HepG2 (cell line): ENCODE results near the gene MLN. TPM values are rescaled to one million over a fixed set of nuclear protein-coding genes. Genes with fewer than 3 reads are reported as not detected.

Source experiments
- ATAC-seq: fragments of 200-7000 bp; cut with Tn5 transposase; 3 replicates; pipeline ENCODE4 v1.9.1; 2020; ENCODE audit warnings: mild to moderate bottlenecking, moderate library complexity
- BruUV-seq: library from RNA; stranded (reverse); fragments of 400-500 nt; replicated peaks from 2 replicates; lab custom pipeline; 2021; lab: Mats Ljungman, UMichigan
- CTCF ChIA-PET: fragments of 300-600 bp; formaldehyde crosslinking; extraction: SDS; loops from one replicate; lab custom pipeline; 2021; ENCODE audit warnings: low total read pairs, inconsistent platforms, low intra/inter-chr PET ratio; lab: Yijun Ruan, JAX
- POLR2A ChIA-PET: fragments of 350-600 bp; sonication (Branson Sonifier 250); formaldehyde crosslinking; loops from one replicate; lab custom pipeline; 2020; ENCODE audit warnings: antibody characterized with exemption, inconsistent platforms; lab: Yijun Ruan, JAX
- DNase-seq: peaks from one replicate; pipeline ENCODE4 v3.0.0-alpha.2; 2015; ENCODE audit warnings: low spot score
- FAIRE-seq: peaks from 3 replicates; lab custom pipeline; 2011; peaks lifted over from hg19 to GRCh38; lab: Jason Lieb, UNC
- H2AFZ ChIP-seq: one replicate; pipeline ENCODE4 v1.6.1; 2011; ENCODE audit warnings: low read length, inconsistent platforms
- H3K27ac ChIP-seq: fragments of 300-600 bp; 3 replicates; pipeline ENCODE4 v1.8.0; 2011; ENCODE audit warnings: mixed run types, mild to moderate bottlenecking, mixed read lengths, low read length, inconsistent platforms; ENCODE audit not compliant: insufficient read depth; ENCODE audit errors: extremely low read length
- H3K27me3 ChIP-seq, 2 experiments: fragments of 200-600 bp in 1 of 2; 2 replicates in 1 of 2; 3 replicates in 1 of 2; pipeline versions ENCODE4 v1.6.0 to v1.8.0; 2011; ENCODE audit warnings: low read length in 2 of 2, mild to moderate bottlenecking in 2 of 2, moderate library complexity in 2 of 2, inconsistent platforms in 1 of 2; ENCODE audit not compliant: insufficient read depth in 2 of 2, control insufficient read depth in 1 of 2
- H3K36me3 ChIP-seq, 2 experiments: fragments of 200-600 bp in 1 of 2; replicated peaks in 1 of 2; 2 replicates in 1 of 2; 3 replicates in 1 of 2; pipeline versions ENCODE4 v1.5.1 to v1.8.0; 2011; ENCODE audit warnings: low read length in 2 of 2, inconsistent platforms in 1 of 2; ENCODE audit not compliant: insufficient read depth in 2 of 2, control insufficient read depth in 1 of 2
- H3K4me1 ChIP-seq: 2 replicates; pipeline ENCODE4 v1.5.1; 2012; ENCODE audit warnings: low read length, inconsistent platforms; ENCODE audit not compliant: insufficient read depth
- H3K4me2 ChIP-seq: 2 replicates; pipeline ENCODE4 v1.6.0; 2011; ENCODE audit warnings: low read depth, low read length, inconsistent platforms
- H3K4me3 ChIP-seq, 3 experiments: fragments of 200-600 bp in 1 of 3; sonication (generic), shearing (Covaris generic) in 1 of 3; replicated peaks in 1 of 3; 2 replicates each; pipeline ENCODE4 v1.5.1; 2011 to 2016; ENCODE audit warnings: low read length in 3 of 3, inconsistent platforms in 2 of 3, low read depth in 2 of 3, mild to moderate bottlenecking in 2 of 3, control low read depth in 1 of 3, mixed read lengths in 1 of 3; ENCODE audit not compliant: insufficient read depth in 1 of 3
- H3K79me2 ChIP-seq: one replicate; pipeline ENCODE4 v1.6.1; 2011; ENCODE audit warnings: low read length, inconsistent platforms; ENCODE audit not compliant: insufficient read depth
- H3K9ac ChIP-seq: 2 replicates; pipeline ENCODE4 v1.6.0; 2011; ENCODE audit warnings: mild to moderate bottlenecking, low read depth, low read length, inconsistent platforms; ENCODE audit not compliant: insufficient read depth
- H3K9me3 ChIP-seq: 2 replicates; pipeline ENCODE4 v1.5.1; 2012; ENCODE audit warnings: mild to moderate bottlenecking, low read length
- H4K20me1 ChIP-seq: 2 replicates; pipeline ENCODE4 v1.6.0; 2011; ENCODE audit warnings: inconsistent platforms, mild to moderate bottlenecking, low read length, moderate library complexity; ENCODE audit not compliant: insufficient read depth
- KDM5B ChIP-seq: sonication (generic); formaldehyde crosslinking; IDR thresholded peaks from 2 replicates; pipeline ENCODE4 v1.4.0; 2020; ENCODE audit warnings: missing genetic modification reagents, mild to moderate bottlenecking, borderline replicate concordance
- MED8 ChIP-seq: sonication (generic); formaldehyde crosslinking; IDR thresholded peaks from 2 replicates; pipeline ENCODE4 v1.8.1; 2023; ENCODE audit warnings: mild to moderate bottlenecking, missing genetic modification reagents; ENCODE audit not compliant: insufficient replicate concordance
- NFYB ChIP-seq: sonication (generic); formaldehyde crosslinking; IDR thresholded peaks from 2 replicates; pipeline ENCODE4 v1.4.0; 2020; ENCODE audit warnings: missing genetic modification reagents
- NFYC ChIP-seq: IDR thresholded peaks from 2 replicates; pipeline ENCODE4 v1.6.1; 2016; ENCODE audit warnings: missing genetic modification reagents, missing compliant biosample characterization
- PHF8 ChIP-seq: sonication (generic); formaldehyde crosslinking; IDR thresholded peaks from 2 replicates; pipeline ENCODE4 v1.5.0; 2020; ENCODE audit warnings: missing genetic modification reagents
- USF2 ChIP-seq, 2 experiments: sonication (generic) in 1 of 2; formaldehyde crosslinking in 1 of 2; IDR thresholded peaks; 2 replicates each; pipeline versions ENCODE4 v1.5.1 to v1.6.1; 2011 to 2020; ENCODE audit warnings: borderline replicate concordance in 1 of 2, low read depth in 1 of 2, low read length in 1 of 2, mild to moderate bottlenecking in 1 of 2, missing genetic modification reagents in 1 of 2, moderate library complexity in 1 of 2
- ZBTB26 ChIP-seq: IDR thresholded peaks from 2 replicates; pipeline ENCODE4 v1.6.1; 2016; ENCODE audit warnings: missing compliant biosample characterization, missing genetic modification reagents, borderline replicate concordance
- ZBTB38 ChIP-seq: sonication (generic); formaldehyde crosslinking; IDR thresholded peaks from 2 replicates; pipeline ENCODE4 v1.5.1; 2020; ENCODE audit warnings: mild to moderate bottlenecking, missing genetic modification reagents
- ZNF558 ChIP-seq: sonication (generic); formaldehyde crosslinking; IDR thresholded peaks from 2 replicates; pipeline ENCODE4 v1.9.0; 2022; ENCODE audit warnings: mild to moderate bottlenecking, missing genetic modification reagents, borderline replicate concordance
- WGBS: methylation state at CpG from one replicate; pipeline ENCODE4 v1.1.6; 2017; ENCODE audit warnings: low lambda C conversion rate; 5-methylcytosine and 5-hydroxymethylcytosine counted together
- in situ Hi-C: cut with HindIII; loops from 2 replicates; pipeline ENCODE4 v1.10.0; 2017; ENCODE audit warnings: low pct_unique_long_range_greater_than_20kb; ENCODE audit not compliant: extremely low pct_ligation_motif_present
- intact Hi-C: fragments of 100-400 bp; cut with micrococcal nuclease; formaldehyde crosslinking; loops from one replicate; pipeline ENCODE4 v1.10.0; 2022; ENCODE audit not compliant: unreplicated experiment
- polyA plus RNA-seq, 8 experiments: library from polyadenylated mRNA; depleted of rRNA in 3 of 8; stranded (reverse) in 7 of 8; unstranded in 1 of 8; fragments of >200 nt; fragmentation: Illumina TruSeq in 4 of 8; extraction: Trizol in 4 of 8; gene quantifications; 2 replicates each; pipeline versions ENCODE4 v1.2.1 to v1.2.3, GENCODE V29; 2011 to 2016; ENCODE audit warnings: low read depth in 4 of 8, missing spikeins in 1 of 8, mixed read lengths in 1 of 8; ENCODE audit not compliant: insufficient read depth in 1 of 8
- total RNA-seq, 5 experiments: library from RNA; depleted of rRNA; stranded (reverse); fragments of >200 nt; fragmentation: Illumina TruSeq; extraction: Trizol; gene quantifications; 2 replicates each; pipeline ENCODE4 v1.2.3, GENCODE V29; 2016; ENCODE audit warnings: low read depth in 1 of 5

The MLN gene
- total and polyA plus RNA-seq, 2 of the 13 experiments (the other 11 are each of a cell fraction or from before 2014, with no cell fraction given) = not detected

GRCh38 chr6:33834401-33835392, 30.9 kb upstream of the MLN start:
- no peak for DNase-seq
- ATAC-seq = no peak
- Histone ChIP-seq H3K9ac (no peak overlapping the region), H3K4me1 (peaks cover 22% of the 10 kb centered on the region), H3K36me3 (no peaks in the 10 kb centered on the region), H3K4me3 (no peak overlapping the region), H3K9me3 (peaks cover 6% of the 10 kb centered on the region; the same call in 1 of the 2 replicates)
- no TSS peak for BruUV-seq
- CTCF ChIA-PET = no interaction called here
- 65% methylated on average over 16 of the region's 22 CpGs for WGBS
- TF ChIP-seq USF2 (IDR thresholded peaks at IDR 0.05; ENCODE audit: low read depth, low read length) (peak; percentile 30; the same call in 1 of the 2 replicates), USF2 (CRISPR knock-in tag; IDR thresholded peaks at IDR 0.05; ENCODE audit: borderline replicate concordance) (no peak; the same call in 1 of the 2 replicates), ZNF558 (no peak), PHF8 (no peak), KDM5B (no peak), NFYB (CRISPR knock-in tag) (peak; percentile 36; the same call in 1 of the 2 replicates), ZBTB26 (no peak), ZBTB38 (CRISPR knock-in tag) (no peak), MED8 (no peak), NFYC (CRISPR knock-in tag) (peak; percentile 61)
- TF ChIP-seq, all 625 proteins: peak for 3
- no peaks in the 10 kb centered on the region for H3K79me2 ChIP-seq
- no peak for FAIRE-seq
- in situ Hi-C loops = no loop called here
- no peak overlapping the region for H2AFZ ChIP-seq
- peaks cover 2 to 28% of the 10 kb centered on the region in 2 experiments; a peak in 3 of 5 replicates for H3K27me3 ChIP-seq
- no peaks in the 10 kb centered on the region for H4K20me1 ChIP-seq
- POLR2A ChIA-PET = no interaction called here
- intact Hi-C loops = no loop called here
- no peak overlapping the region for H3K27ac ChIP-seq
- no peak overlapping the region for H3K4me2 ChIP-seq
